ENCODE measurements around the gene MRPL53. TPM values are rescaled to one million over a fixed set of nuclear protein-coding genes. Genes with fewer than 3 reads are reported as not detected.
A peak's percentile ranks its signal among the peaks of the same experiment; 100 is the strongest.

The MRPL53 gene
- total and polyA plus RNA-seq, 2 of the 13 experiments (the other 11 are each of a cell fraction or from before 2014, with no cell fraction given): 34.3 to 51.9 TPM

DNA sequence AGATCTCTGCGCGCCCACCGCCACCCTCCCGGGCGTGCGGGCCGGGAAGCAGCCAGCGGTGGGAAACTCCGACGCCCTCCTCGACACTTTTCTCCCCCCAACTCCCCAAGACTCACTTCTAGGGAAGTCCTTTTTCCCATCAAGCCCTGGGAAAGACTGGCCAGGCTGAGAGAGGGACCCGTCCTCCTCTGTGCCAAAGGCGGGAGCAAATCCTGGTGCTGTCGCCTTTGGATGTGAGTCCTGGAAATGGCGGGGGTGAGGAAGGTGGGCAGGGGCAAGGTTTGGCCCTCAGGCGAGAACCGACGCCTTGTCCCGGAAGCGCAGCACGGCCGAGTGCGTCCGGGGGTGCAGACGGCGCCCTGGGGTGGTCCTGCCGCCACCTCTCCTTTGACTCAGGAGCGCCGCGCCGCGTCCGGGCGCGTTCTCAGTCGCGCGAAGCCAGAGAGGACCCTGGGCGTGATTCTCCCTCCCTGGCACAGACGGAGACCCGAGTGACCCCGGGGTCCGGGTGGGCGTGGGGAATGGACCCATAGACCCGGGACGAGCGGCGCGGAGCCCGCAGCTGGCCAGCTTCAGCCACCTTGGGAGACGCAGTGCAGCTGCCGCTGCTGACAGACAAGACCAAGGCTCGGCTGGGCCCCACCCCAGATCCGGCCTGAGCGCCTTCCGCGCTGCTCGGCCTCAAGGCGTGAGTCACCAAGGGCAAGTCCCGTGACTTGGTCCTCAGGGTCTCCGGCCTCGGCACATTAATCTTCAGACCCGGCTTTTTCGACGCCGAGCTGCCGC, 30.4 kb upstream of the MRPL53 start (continued):
- TF ChIP-seq, protein P1, sequence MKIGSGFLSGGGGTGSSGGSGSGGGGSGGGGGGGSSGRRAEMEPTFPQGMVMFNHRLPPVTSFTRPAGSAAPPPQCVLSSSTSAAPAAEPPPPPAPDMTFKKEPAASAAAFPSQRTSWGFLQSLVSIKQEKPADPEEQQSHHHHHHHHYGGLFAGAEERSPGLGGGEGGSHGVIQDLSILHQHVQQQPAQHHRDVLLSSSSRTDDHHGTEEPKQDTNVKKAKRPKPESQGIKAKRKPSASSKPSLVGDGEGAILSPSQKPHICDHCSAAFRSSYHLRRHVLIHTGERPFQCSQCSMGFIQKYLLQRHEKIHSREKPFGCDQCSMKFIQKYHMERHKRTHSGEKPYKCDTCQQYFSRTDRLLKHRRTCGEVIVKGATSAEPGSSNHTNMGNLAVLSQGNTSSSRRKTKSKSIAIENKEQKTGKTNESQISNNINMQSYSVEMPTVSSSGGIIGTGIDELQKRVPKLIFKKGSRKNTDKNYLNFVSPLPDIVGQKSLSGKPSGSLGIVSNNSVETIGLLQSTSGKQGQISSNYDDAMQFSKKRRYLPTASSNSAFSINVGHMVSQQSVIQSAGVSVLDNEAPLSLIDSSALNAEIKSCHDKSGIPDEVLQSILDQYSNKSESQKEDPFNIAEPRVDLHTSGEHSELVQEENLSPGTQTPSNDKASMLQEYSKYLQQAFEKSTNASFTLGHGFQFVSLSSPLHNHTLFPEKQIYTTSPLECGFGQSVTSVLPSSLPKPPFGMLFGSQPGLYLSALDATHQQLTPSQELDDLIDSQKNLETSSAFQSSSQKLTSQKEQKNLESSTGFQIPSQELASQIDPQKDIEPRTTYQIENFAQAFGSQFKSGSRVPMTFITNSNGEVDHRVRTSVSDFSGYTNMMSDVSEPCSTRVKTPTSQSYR (CRISPR knock-in tag; IDR thresholded peaks at IDR 0.05; ENCODE audit: borderline replicate concordance): peak; percentile 5; the same call in 1 of the 2 replicates
- TF ChIP-seq ZNF30 (CRISPR knock-in tag; IDR thresholded peaks at IDR 0.05): peak; percentile 88
- TF ChIP-seq BCL6 (CRISPR knock-in tag; IDR thresholded peaks at IDR 0.05): no peak
- TF ChIP-seq, protein P2, sequence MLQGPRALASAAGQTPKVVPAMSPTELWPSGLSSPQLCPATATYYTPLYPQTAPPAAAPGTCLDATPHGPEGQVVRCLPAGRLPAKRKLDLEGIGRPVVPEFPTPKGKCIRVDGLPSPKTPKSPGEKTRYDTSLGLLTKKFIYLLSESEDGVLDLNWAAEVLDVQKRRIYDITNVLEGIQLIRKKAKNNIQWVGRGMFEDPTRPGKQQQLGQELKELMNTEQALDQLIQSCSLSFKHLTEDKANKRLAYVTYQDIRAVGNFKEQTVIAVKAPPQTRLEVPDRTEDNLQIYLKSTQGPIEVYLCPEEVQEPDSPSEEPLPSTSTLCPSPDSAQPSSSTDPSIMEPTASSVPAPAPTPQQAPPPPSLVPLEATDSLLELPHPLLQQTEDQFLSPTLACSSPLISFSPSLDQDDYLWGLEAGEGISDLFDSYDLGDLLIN (CRISPR knock-in tag; IDR thresholded peaks at IDR 0.05; ENCODE audit: borderline replicate concordance): peak; percentile 96
- TF ChIP-seq HMG20A (CRISPR knock-in tag; IDR thresholded peaks at IDR 0.05; ENCODE audit: borderline replicate concordance): no peak
- TF ChIP-seq HOXA3 (CRISPR knock-in tag; IDR thresholded peaks at IDR 0.05): peak; percentile 68; the same call in 1 of the 2 replicates
- TF ChIP-seq CCDC6 (CRISPR knock-in tag; IDR thresholded peaks at IDR 0.05): peak; percentile 36; the same call in 1 of the 2 replicates
- TF ChIP-seq STAT5B (CRISPR knock-in tag; IDR thresholded peaks at IDR 0.05): 0 out of 2 replicates have a peak, but pooled peaks have one; percentile 19
- no peak; the same call in 1 of the 2 replicates for TF ChIP-seq GLI4 (CRISPR knock-in tag; IDR thresholded peaks at IDR 0.05; ENCODE audit: borderline replicate concordance)
- TF ChIP-seq GFI1 (CRISPR knock-in tag; IDR thresholded peaks at IDR 0.05; ENCODE audit: borderline replicate concordance): peak; percentile 9; the same call in 1 of the 2 replicates
- no peak for TF ChIP-seq ZNF720 (CRISPR knock-in tag; IDR thresholded peaks at IDR 0.05)
- TF ChIP-seq ISX (CRISPR knock-in tag; conservative IDR thresholded peaks at IDR 0.05): 0 out of 2 replicates have a peak, but pooled peaks have one; percentile 23
- TF ChIP-seq ZNF841 (CRISPR knock-in tag; IDR thresholded peaks at IDR 0.05; ENCODE audit: borderline replicate concordance): no peak
- TF ChIP-seq ZNF660 (CRISPR knock-in tag; IDR thresholded peaks at IDR 0.05; ENCODE audit: borderline replicate concordance, low read depth): no peak; the same call in 1 of the 2 replicates
- TF ChIP-seq MIER3 (CRISPR knock-in tag; IDR thresholded peaks at IDR 0.05; ENCODE audit: borderline replicate concordance): no peak
- TF ChIP-seq SETDB1 (CRISPR knock-in tag; IDR thresholded peaks at IDR 0.05; ENCODE audit: borderline replicate concordance): no peak
- TF ChIP-seq ZNF431 (CRISPR knock-in tag; IDR thresholded peaks at IDR 0.05; ENCODE audit: borderline replicate concordance, low read depth): no peak; the same call in 1 of the 2 replicates
- TF ChIP-seq ZNF75D (CRISPR knock-in tag; IDR thresholded peaks at IDR 0.05; ENCODE audit: borderline replicate concordance): no peak
- no peak for TF ChIP-seq SNRNP70 (IDR thresholded peaks at IDR 0.05; ENCODE audit: low read depth, low read length)
- TF ChIP-seq MED8 (CRISPR knock-in tag; IDR thresholded peaks at IDR 0.05; ENCODE audit: insufficient replicate concordance): peak; percentile 49
- TF ChIP-seq, protein P3, sequence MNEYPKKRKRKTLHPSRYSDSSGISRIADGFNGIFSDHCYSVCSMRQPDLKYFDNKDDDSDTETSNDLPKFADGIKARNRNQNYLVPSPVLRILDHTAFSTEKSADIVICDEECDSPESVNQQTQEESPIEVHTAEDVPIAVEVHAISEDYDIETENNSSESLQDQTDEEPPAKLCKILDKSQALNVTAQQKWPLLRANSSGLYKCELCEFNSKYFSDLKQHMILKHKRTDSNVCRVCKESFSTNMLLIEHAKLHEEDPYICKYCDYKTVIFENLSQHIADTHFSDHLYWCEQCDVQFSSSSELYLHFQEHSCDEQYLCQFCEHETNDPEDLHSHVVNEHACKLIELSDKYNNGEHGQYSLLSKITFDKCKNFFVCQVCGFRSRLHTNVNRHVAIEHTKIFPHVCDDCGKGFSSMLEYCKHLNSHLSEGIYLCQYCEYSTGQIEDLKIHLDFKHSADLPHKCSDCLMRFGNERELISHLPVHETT (CRISPR knock-in tag; conservative IDR thresholded peaks at IDR 0.05): no peak
- TF ChIP-seq, protein P4, sequence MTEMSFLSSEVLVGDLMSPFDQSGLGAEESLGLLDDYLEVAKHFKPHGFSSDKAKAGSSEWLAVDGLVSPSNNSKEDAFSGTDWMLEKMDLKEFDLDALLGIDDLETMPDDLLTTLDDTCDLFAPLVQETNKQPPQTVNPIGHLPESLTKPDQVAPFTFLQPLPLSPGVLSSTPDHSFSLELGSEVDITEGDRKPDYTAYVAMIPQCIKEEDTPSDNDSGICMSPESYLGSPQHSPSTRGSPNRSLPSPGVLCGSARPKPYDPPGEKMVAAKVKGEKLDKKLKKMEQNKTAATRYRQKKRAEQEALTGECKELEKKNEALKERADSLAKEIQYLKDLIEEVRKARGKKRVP (CRISPR knock-in tag; IDR thresholded peaks at IDR 0.05): no peak

All from HepG2 (cell line).